Measurements from ENCODE around the gene PNRC1. TPM values are rescaled to one million over a fixed set of nuclear protein-coding genes. Genes with fewer than 3 reads are reported as not detected.

Gene PNRC1
- total RNA-seq, 1 experiment from 2014 or later, result 12.7 TPM

DNA sequence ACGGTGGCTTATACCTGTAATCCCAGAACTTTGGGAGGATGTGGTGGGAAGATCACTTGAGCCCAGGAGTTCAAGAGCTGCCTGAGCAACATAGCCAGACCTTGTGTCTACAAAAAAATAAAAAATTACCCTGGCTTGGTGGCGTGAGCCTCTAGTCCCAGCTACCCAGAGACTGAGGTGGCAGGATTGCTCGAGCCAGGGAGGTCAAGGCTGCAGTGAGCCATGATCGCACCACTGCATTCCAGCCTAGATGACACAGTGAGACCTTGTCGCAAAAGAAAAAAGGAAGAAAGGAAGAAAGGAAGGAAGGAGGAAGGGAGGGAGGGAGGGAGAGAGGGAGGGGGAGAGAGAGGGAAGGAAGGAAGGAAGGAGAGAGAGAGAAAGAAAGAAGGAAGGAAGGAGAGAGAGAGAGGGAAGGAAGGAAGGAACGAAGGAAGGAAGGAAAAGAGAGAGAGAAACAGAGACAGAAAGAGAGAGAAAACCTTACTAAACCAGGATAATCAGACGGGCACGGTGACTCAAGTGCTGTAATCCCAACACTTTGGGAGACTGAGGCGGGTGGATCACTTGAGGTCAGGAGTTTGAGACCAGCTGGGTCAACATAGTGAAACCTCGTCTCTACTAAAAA, 10.9 kb upstream of the PNRC1 start:
- DNase-seq, result no peak
- Histone ChIP-seq H3K4me3 (ENCODE audit: insufficient read depth, low read depth, low read length) (no peak overlapping the region), H3K27me3 (ENCODE audit: control insufficient read depth, insufficient read depth, low read length) (no peaks in the 10 kb centered on the region), H3K36me3 (replicated peaks; ENCODE audit: control insufficient read depth, insufficient read depth, low read length) (no peaks in the 10 kb centered on the region)

DNA sequence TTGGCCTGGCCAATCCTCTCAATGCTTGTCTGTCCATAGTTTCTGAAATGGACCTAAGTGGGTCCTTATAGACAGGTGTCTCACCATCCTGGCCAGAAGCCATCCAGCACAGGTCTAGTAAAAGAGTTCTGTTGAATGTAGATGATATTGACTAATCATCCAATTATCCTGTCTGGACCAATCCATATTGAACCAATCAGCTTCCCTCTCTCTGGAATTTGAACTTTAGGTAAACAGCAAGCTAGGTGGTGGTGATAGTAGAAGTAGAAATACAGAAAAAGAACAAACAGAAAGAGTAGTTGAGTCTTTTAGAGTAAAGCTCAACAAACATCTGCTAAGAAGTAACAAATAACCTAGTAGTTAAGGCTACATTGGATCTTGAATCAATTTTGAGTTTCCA, 9.5 kb upstream of the PNRC1 start:
- no peak for DNase-seq
- Histone ChIP-seq H3K4me3 (ENCODE audit: insufficient read depth, low read depth, low read length) (no peak overlapping the region), H3K27me3 (ENCODE audit: control insufficient read depth, insufficient read depth, low read length) (no peaks in the 10 kb centered on the region), H3K36me3 (replicated peaks; ENCODE audit: control insufficient read depth, insufficient read depth, low read length) (no peaks in the 10 kb centered on the region)

DNA sequence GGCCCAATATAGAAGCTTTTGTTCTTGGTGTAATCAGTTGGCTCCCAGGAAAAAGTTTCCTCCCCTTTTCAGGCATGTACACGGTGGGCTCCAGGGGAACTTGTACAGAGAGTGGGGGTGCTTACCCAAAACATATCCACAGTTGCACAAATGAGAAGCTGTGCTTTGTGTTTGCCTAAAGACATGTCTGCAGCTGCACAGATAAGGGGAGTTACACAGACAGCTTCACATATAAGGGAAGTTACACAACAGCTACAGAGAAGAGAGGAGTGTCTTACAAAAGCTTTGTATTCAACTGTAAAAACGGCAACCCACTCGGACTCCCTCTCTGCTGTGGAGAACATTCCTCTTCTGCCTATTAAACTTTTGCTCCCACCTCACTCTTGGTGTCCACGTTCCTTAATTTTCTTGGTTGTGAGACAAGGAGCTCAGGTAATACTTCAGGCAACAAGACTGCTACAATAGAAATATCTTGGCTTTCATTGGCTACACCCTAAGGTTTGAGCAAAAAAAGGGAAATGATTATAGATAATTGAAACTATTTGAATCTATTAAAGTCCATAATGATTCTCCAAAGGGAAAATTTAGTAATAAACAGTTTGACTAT, 7.4 kb upstream of the PNRC1 start:
- no peaks in the 10 kb centered on the region for H3K36me3 ChIP-seq (replicated peaks; ENCODE audit: control insufficient read depth, insufficient read depth, low read length)
- H3K4me3 ChIP-seq (ENCODE audit: insufficient read depth, low read depth, low read length), result no peak overlapping the region
- H3K27me3 ChIP-seq (ENCODE audit: control insufficient read depth, insufficient read depth, low read length), result no peaks in the 10 kb centered on the region
- DNase-seq, result no peak

DNA sequence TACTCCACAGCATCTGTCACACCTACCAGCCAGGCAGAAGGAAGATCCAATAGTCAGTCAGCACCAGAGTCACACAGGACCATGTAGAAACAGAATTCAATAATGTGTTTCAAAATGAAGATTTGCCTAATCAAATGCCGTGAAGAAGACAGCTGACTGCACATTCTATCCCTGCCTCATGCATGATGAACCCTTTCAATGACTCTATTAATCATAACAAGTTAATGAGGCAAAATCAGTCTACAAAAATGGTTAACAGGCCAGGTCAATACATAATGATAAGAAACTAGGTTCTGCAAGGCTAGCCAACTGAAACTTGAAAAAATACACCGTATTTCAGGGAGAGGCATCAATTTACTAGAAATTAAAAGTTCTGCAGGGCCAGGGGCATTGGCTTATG, 6.7 kb upstream of the PNRC1 start:
- H3K4me3 ChIP-seq (ENCODE audit: insufficient read depth, low read depth, low read length), result no peak overlapping the region
- DNase-seq, result no peak
- H3K27me3 ChIP-seq (ENCODE audit: control insufficient read depth, insufficient read depth, low read length), result no peaks in the 10 kb centered on the region
- no peaks in the 10 kb centered on the region for H3K36me3 ChIP-seq (replicated peaks; ENCODE audit: control insufficient read depth, insufficient read depth, low read length)

DNA sequence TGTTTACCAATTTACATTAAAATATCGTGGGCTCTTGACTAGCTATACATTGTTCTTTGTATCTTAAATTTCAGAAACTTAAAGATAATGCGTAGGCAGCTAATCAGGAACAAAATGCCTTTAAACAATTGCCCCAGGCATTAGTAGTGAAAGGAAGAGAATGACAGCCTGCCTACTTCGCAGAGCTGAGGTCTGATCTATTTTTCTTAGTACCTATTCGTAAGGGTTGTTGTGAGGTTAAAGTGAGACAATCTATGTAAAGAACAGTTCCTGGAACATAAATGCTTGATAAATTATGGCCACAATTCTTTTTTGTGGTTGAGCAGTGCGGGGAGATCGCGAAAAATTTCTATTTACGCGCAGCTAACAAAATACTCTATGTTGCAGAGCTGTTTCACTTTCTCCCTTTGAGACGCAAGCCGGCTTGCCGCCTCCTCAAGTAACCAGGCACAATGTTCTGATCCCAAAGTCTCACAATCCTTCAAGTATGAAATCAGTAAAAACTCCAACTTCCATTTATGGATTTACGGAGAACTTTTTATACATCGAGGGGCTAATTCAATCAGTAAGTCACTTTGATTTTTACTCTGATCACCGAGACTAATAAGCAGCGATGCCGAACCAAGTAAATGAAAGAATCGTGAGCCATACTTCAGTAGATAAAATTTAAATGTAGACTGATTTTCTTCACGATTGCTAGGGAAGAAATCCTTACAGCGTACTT, 878 bp upstream of the PNRC1 start:
- peaks cover 2% of the 10 kb centered on the region for H3K36me3 ChIP-seq (replicated peaks; ENCODE audit: control insufficient read depth, insufficient read depth, low read length)
- peak overlapping the region; percentile 53 for H3K4me3 ChIP-seq (ENCODE audit: insufficient read depth, low read depth, low read length)
- peaks cover 8% of the 10 kb centered on the region for H3K27me3 ChIP-seq (ENCODE audit: control insufficient read depth, insufficient read depth, low read length)
- DNase-seq, result no peak

DNA sequence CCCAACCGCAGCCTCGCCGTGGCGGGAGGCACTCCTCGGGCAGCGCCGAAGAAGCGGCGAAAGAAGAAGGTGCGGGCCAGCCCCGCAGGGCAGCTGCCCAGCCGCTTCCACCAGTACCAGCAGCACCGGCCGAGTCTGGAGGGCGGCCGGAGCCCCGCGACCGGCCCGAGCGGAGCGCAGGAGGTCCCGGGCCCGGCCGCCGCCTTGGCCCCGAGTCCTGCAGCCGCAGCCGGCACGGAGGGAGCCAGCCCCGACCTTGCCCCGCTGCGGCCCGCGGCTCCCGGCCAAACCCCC, 525 bp downstream of the PNRC1 start:
- Histone ChIP-seq H3K36me3 (replicated peaks; ENCODE audit: control insufficient read depth, insufficient read depth, low read length) (peaks cover 2% of the 10 kb centered on the region), H3K27me3 (ENCODE audit: control insufficient read depth, insufficient read depth, low read length) (peaks cover 8% of the 10 kb centered on the region), H3K4me3 (ENCODE audit: insufficient read depth, low read depth, low read length) (peak overlapping the region; percentile 80)
- DNase-seq, result no peak

DNA sequence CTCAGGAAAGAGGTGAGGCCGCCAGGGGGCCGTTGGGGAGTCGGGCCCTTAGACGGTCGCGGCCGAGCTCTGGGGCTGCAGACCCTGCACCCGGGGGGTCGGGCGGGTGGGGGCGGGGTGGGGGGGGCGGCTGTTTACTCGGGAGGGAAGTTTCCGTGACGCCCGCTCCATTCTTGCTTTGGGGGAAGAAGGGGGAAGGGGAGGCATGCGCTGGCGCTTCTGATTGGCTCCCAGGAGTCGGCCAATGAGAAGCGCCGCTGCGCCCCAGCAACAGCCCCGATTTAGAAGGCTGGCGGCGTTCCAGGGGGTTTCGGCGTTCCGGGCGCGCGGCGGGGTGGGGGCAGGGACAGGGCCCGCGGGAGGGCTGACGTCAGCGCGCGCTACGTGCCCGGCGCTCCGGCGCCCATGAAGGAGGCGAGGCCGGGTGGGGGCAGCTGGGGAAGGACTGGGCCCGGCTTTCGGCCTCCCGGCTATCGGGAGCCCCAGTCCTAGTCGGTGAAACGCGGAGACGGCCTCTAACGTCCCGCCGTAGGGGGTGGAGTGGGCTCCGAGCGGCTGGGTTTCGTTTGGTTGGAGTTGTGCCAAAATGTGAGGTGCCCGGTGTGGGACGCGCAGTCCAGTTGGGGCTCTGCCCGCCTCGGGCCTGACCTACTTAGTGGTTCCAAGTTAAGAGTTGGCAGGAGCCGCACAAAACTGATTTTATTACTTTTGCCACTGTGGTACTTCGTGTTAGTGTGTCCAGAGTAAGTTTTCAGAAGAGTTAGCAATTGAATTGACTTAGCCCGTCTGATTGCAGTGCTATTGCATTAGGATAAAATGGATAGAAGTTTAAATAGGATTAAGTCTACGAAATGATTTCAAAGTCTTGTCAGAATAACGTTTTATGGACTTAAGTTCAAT, 1.1 kb downstream of the PNRC1 start:
- Histone ChIP-seq H3K27me3 (ENCODE audit: control insufficient read depth, insufficient read depth, low read length) (peaks cover 8% of the 10 kb centered on the region), H3K36me3 (replicated peaks; ENCODE audit: control insufficient read depth, insufficient read depth, low read length) (peaks cover 2% of the 10 kb centered on the region), H3K4me3 (ENCODE audit: insufficient read depth, low read depth, low read length) (peak overlapping the region; percentile 80)
- DNase-seq, result peak; percentile 93

DNA sequence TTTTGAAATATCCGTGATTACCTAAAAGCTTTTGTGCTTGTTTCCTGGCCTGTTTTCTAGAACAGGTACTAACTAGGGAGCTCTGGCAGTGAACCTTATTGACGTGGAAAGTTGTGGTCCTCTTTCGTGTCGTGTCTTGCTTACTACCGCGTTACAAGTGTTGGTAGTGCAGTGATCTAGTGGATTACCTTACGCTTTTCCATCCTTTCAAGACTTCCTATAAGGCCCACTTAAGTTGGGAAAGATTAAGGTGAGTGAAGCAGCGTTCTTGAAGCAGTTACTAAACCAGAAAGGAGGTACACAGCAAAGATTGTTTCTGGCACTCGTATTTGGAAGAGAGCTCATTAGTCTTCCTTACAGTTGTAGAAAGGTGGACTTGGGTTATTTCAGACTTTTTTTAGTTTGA, 1.9 kb downstream of the PNRC1 start:
- H3K27me3 ChIP-seq (ENCODE audit: control insufficient read depth, insufficient read depth, low read length), result peaks cover 8% of the 10 kb centered on the region
- H3K36me3 ChIP-seq (replicated peaks; ENCODE audit: control insufficient read depth, insufficient read depth, low read length), result peaks cover 2% of the 10 kb centered on the region
- DNase-seq, result no peak
- H3K4me3 ChIP-seq (ENCODE audit: insufficient read depth, low read depth, low read length), result peak overlapping the region; percentile 80

DNA sequence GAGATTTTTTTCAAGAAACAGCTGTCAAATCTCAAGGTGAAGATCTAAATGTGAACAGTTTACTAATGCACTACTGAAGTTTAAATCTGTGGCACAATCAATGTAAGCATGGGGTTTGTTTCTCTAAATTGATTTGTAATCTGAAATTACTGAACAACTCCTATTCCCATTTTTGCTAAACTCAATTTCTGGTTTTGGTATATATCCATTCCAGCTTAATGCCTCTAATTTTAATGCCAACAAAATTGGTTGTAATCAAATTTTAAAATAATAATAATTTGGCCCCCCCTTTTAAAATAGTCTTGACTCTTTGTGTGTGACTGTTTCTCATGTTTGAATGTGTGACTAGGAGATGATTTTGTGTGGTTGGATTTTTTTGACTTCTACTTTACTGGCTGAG, 4.0 kb downstream of the PNRC1 start:
- Histone ChIP-seq H3K4me3 (ENCODE audit: insufficient read depth, low read depth, low read length) (no peak overlapping the region), H3K36me3 (replicated peaks; ENCODE audit: control insufficient read depth, insufficient read depth, low read length) (peaks cover 2% of the 10 kb centered on the region), H3K27me3 (ENCODE audit: control insufficient read depth, insufficient read depth, low read length) (peaks cover 8% of the 10 kb centered on the region)
- no peak for DNase-seq

DNA sequence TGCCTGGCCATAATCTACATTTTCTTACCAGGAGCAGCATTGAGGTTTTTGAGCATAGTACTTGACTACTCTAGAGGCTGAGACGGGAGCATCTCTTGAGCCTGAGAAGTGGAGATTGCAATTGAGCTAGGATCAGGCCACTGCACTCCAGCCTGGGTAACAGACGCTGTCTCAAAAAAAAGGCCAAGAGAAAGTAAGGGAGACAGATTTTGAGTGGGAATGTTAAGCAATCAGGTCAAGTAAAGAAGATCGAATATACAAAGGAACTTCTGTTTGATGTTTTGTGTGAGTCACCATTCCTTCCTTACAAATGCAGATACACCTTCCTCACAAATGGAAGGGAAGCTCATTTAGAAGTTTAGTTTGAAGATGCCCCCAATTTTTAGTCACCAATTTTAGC, 4.4 kb downstream of the PNRC1 start:
- peak; percentile 55 for DNase-seq
- Histone ChIP-seq H3K36me3 (replicated peaks; ENCODE audit: control insufficient read depth, insufficient read depth, low read length) (peaks cover 2% of the 10 kb centered on the region), H3K27me3 (ENCODE audit: control insufficient read depth, insufficient read depth, low read length) (peaks cover 8% of the 10 kb centered on the region), H3K4me3 (ENCODE audit: insufficient read depth, low read depth, low read length) (no peak overlapping the region)

DNA sequence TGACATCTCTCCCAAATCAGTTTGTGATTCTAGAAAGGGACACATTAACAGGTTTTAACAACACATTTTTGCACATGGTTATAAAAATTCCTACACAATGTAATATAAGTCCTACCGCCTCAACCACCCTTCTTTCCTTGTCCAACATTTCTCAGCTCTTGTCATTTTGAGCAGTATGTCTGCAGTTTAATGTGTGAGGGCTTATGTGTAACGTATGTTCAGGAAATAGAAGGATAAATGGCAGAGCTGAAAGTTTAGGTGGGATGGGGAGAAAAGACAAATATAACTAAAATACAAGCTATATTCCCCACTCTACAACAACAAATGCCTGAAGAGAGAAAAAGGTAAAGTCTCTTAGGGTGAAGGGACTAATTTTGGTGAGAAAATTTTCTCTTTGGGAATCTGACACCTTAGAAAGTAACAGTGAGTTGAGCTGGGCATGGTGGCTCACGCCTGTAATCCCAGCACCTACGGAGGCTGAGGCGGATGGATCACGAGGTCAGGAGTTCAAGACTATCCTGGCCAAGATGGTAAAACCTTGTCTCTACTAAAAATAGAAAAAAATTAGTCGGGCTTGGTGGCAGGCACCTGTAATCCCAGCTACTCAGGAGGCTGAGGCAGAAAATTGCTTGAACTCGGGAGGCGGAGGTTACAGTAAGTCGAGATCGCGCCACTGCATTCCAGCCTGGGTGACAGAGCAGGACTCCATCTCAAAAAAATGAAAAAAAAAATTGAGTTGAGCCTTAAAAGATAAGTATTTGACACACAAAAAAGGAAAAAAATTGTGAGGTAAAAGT, 5.1 kb downstream of the PNRC1 start:
- Histone ChIP-seq H3K36me3 (replicated peaks; ENCODE audit: control insufficient read depth, insufficient read depth, low read length) (peaks cover 2% of the 10 kb centered on the region), H3K27me3 (ENCODE audit: control insufficient read depth, insufficient read depth, low read length) (peaks cover 8% of the 10 kb centered on the region), H3K4me3 (ENCODE audit: insufficient read depth, low read depth, low read length) (no peak overlapping the region)
- DNase-seq, result no peak

DNA sequence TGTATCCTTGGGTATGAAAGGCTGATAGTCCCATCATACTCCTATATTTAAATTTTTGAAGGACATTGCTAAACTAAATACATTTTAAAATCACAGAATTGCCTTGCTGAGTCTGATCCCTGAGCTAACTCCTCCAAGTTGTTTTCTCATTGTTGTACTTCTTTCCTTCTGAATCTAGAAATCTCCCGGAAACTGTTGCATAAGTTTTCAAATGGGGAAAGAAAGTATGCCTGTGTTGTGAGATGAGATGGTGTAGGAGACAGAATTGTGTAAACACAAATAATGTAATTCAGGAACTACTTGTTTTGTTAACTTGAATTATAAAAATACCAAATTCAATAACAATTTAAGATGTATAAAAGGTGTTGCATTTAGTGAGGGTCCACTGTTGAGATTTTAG, 7.3 kb downstream of the PNRC1 start:
- DNase-seq, result no peak
- Histone ChIP-seq H3K27me3 (ENCODE audit: control insufficient read depth, insufficient read depth, low read length) (no peaks in the 10 kb centered on the region), H3K4me3 (ENCODE audit: insufficient read depth, low read depth, low read length) (no peak overlapping the region), H3K36me3 (replicated peaks; ENCODE audit: control insufficient read depth, insufficient read depth, low read length) (peaks cover 2% of the 10 kb centered on the region)

DNA sequence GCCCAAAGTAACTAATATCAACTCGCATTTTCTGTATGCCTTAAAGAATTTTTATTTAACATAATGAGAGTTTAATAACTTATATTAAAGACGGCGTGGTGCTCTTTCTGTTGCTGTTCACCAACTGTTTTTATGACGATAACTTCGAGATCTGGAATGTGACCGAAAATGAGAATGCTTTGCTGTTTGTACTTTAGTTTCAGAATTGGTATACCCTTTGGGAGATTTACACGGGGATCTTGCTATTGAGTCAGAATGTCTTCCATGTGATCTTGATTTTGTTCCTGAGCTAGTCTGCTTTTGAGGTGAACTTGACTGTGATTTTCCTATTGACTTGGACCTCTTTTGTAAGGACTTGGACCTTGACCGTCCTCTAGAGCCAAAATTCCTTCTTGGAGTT, 17.9 kb downstream of the PNRC1 start:
- H3K36me3 ChIP-seq (replicated peaks; ENCODE audit: control insufficient read depth, insufficient read depth, low read length), result no peaks in the 10 kb centered on the region
- H3K4me3 ChIP-seq (ENCODE audit: insufficient read depth, low read depth, low read length), result no peak overlapping the region
- no peak for DNase-seq

DNA sequence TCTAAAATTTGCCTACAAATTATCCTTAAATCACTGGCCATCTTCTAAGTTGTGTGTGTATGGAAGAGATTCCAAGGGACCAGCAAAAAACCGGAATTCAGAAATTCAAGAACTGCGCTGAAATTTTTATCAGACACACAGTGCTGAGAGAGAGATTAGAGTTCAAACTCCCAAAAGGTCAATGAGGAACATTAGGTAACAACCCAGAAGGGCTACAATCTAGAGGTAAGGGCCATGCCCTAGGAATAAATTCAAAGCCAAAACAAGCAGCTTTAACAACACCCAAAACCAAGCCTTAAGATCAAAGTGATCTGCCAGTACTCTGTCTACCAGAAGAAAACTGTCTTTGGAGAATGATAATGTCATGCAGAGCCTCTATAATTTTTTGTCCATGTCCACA, 19.6 kb downstream of the PNRC1 start:
- H3K36me3 ChIP-seq (replicated peaks; ENCODE audit: control insufficient read depth, insufficient read depth, low read length), result no peaks in the 10 kb centered on the region; the same call in 1 of the 2 replicates
- DNase-seq, result no peak
- no peaks in the 10 kb centered on the region for H3K27me3 ChIP-seq (ENCODE audit: control insufficient read depth, insufficient read depth, low read length)
- H3K4me3 ChIP-seq (ENCODE audit: insufficient read depth, low read depth, low read length), result no peak overlapping the region

More for the DNA sequence above, 17.9 kb downstream of the PNRC1 start:
- H3K27me3 ChIP-seq (ENCODE audit: control insufficient read depth, insufficient read depth, low read length), result no peaks in the 10 kb centered on the region

All from H7 (cell line).